Measurements from ENCODE around the gene SOX8. TPM values are rescaled to one million over a fixed set of nuclear protein-coding genes. Genes with fewer than 3 reads are reported as not detected.
"Not testable (repeated sequence)": the region's sequence is repeated elsewhere in the genome, so short reads cannot be mapped to it uniquely, and the experiment has no call there.

The SOX8 gene
- total RNA-seq, 1 experiment from 2014 or later: 10.0 TPM

GRCh38 chr16:1022466-1022865 lies 40.9 kb downstream of the SOX8 start:
- Histone ChIP-seq H3K4me3 (ENCODE audit: insufficient read depth, low read depth, low read length) (no peak overlapping the region), H3K27me3 (ENCODE audit: control insufficient read depth, insufficient read depth, low read length) (no peaks in the 10 kb centered on the region), H3K36me3 (replicated peaks; ENCODE audit: control insufficient read depth, insufficient read depth, low read length) (no peaks in the 10 kb centered on the region)
- DNase-seq: no peak

- Histone ChIP-seq H3K4me3 (ENCODE audit: insufficient read depth, low read depth, low read length) (no peak overlapping the region), H3K27me3 (ENCODE audit: control insufficient read depth, insufficient read depth, low read length) (no peaks in the 10 kb centered on the region), H3K36me3 (replicated peaks; ENCODE audit: control insufficient read depth, insufficient read depth, low read length) (no peaks in the 10 kb centered on the region)
- no peak for DNase-seq
Observed at GRCh38 chr16:1024138-1024537, 42.6 kb downstream of the SOX8 start.

GRCh38 chr16:1025183-1025809 lies 43.7 kb downstream of the SOX8 start:
- DNase-seq; H3K4me3 ChIP-seq (ENCODE audit: insufficient read depth, low read depth, low read length); H3K27me3 ChIP-seq (ENCODE audit: control insufficient read depth, insufficient read depth, low read length); H3K36me3 ChIP-seq (replicated peaks; ENCODE audit: control insufficient read depth, insufficient read depth, low read length): not testable (repeated sequence)

GRCh38 chr16:1026057-1026783 lies 44.6 kb downstream of the SOX8 start:
- Histone ChIP-seq H3K4me3 (ENCODE audit: insufficient read depth, low read depth, low read length) (no peak overlapping the region), H3K27me3 (ENCODE audit: control insufficient read depth, insufficient read depth, low read length) (no peaks in the 10 kb centered on the region), H3K36me3 (replicated peaks; ENCODE audit: control insufficient read depth, insufficient read depth, low read length) (no peaks in the 10 kb centered on the region)
- DNase-seq: no peak

GRCh38 chr16:1026784-1027500 lies 45.4 kb downstream of the SOX8 start:
- DNase-seq: no peak
- Histone ChIP-seq H3K36me3 (replicated peaks; ENCODE audit: control insufficient read depth, insufficient read depth, low read length) (no peaks in the 10 kb centered on the region), H3K4me3 (ENCODE audit: insufficient read depth, low read depth, low read length) (no peak overlapping the region), H3K27me3 (ENCODE audit: control insufficient read depth, insufficient read depth, low read length) (no peaks in the 10 kb centered on the region)

GRCh38 chr16:1027501-1027815 lies 45.9 kb downstream of the SOX8 start:
- Histone ChIP-seq H3K27me3 (ENCODE audit: control insufficient read depth, insufficient read depth, low read length) (no peaks in the 10 kb centered on the region), H3K4me3 (ENCODE audit: insufficient read depth, low read depth, low read length) (no peak overlapping the region), H3K36me3 (replicated peaks; ENCODE audit: control insufficient read depth, insufficient read depth, low read length) (no peaks in the 10 kb centered on the region)
- DNase-seq: no peak

- H3K27me3 ChIP-seq (ENCODE audit: control insufficient read depth, insufficient read depth, low read length): no peaks in the 10 kb centered on the region
- H3K36me3 ChIP-seq (replicated peaks; ENCODE audit: control insufficient read depth, insufficient read depth, low read length): no peaks in the 10 kb centered on the region
- no peak for DNase-seq
- H3K4me3 ChIP-seq (ENCODE audit: insufficient read depth, low read depth, low read length): no peak overlapping the region
Observed at GRCh38 chr16:1028056-1028455, 46.5 kb downstream of the SOX8 start.

- Histone ChIP-seq H3K27me3 (ENCODE audit: control insufficient read depth, insufficient read depth, low read length) (no peaks in the 10 kb centered on the region), H3K36me3 (replicated peaks; ENCODE audit: control insufficient read depth, insufficient read depth, low read length) (no peaks in the 10 kb centered on the region), H3K4me3 (ENCODE audit: insufficient read depth, low read depth, low read length) (no peak overlapping the region)
- DNase-seq: no peak
Observed at GRCh38 chr16:1028524-1029258, 47.1 kb downstream of the SOX8 start.

GRCh38 chr16:1029259-1029545 lies 47.6 kb downstream of the SOX8 start:
- Histone ChIP-seq H3K4me3 (ENCODE audit: insufficient read depth, low read depth, low read length) (no peak overlapping the region), H3K36me3 (replicated peaks; ENCODE audit: control insufficient read depth, insufficient read depth, low read length) (no peaks in the 10 kb centered on the region), H3K27me3 (ENCODE audit: control insufficient read depth, insufficient read depth, low read length) (no peaks in the 10 kb centered on the region)
- DNase-seq: no peak

- H3K36me3 ChIP-seq (replicated peaks; ENCODE audit: control insufficient read depth, insufficient read depth, low read length): no peaks in the 10 kb centered on the region
- peak; percentile 88 for DNase-seq
- no peaks in the 10 kb centered on the region for H3K27me3 ChIP-seq (ENCODE audit: control insufficient read depth, insufficient read depth, low read length)
- H3K4me3 ChIP-seq (ENCODE audit: insufficient read depth, low read depth, low read length): no peak overlapping the region
Observed at GRCh38 chr16:1030473-1030901, 48.9 kb downstream of the SOX8 start.

- Histone ChIP-seq H3K36me3 (replicated peaks; ENCODE audit: control insufficient read depth, insufficient read depth, low read length) (no peaks in the 10 kb centered on the region), H3K27me3 (ENCODE audit: control insufficient read depth, insufficient read depth, low read length) (no peaks in the 10 kb centered on the region), H3K4me3 (ENCODE audit: insufficient read depth, low read depth, low read length) (no peak overlapping the region)
- no peak for DNase-seq
Observed at GRCh38 chr16:1031666-1032065, 50.1 kb downstream of the SOX8 start.

GRCh38 chr16:1032607-1033006 lies 51.0 kb downstream of the SOX8 start:
- no peaks in the 10 kb centered on the region for H3K27me3 ChIP-seq (ENCODE audit: control insufficient read depth, insufficient read depth, low read length)
- no peaks in the 10 kb centered on the region for H3K36me3 ChIP-seq (replicated peaks; ENCODE audit: control insufficient read depth, insufficient read depth, low read length)
- H3K4me3 ChIP-seq (ENCODE audit: insufficient read depth, low read depth, low read length): no peak overlapping the region
- DNase-seq: no peak

GRCh38 chr16:1033128-1033679 lies 51.6 kb downstream of the SOX8 start:
- H3K4me3 ChIP-seq (ENCODE audit: insufficient read depth, low read depth, low read length): no peak overlapping the region
- H3K36me3 ChIP-seq (replicated peaks; ENCODE audit: control insufficient read depth, insufficient read depth, low read length): no peaks in the 10 kb centered on the region
- H3K27me3 ChIP-seq (ENCODE audit: control insufficient read depth, insufficient read depth, low read length): no peaks in the 10 kb centered on the region
- no peak for DNase-seq

- DNase-seq: no peak
- Histone ChIP-seq H3K27me3 (ENCODE audit: control insufficient read depth, insufficient read depth, low read length) (no peaks in the 10 kb centered on the region), H3K36me3 (replicated peaks; ENCODE audit: control insufficient read depth, insufficient read depth, low read length) (no peaks in the 10 kb centered on the region), H3K4me3 (ENCODE audit: insufficient read depth, low read depth, low read length) (no peak overlapping the region)
Observed at GRCh38 chr16:1034230-1035065, 52.9 kb downstream of the SOX8 start.
